ENCODE data around the gene CEP170B.

- TF ChIP-seq CTCF (IDR thresholded peaks at IDR 0.05; ENCODE audit: extremely low read depth in 1 of 2, insufficient read depth in 1 of 2, low read depth in 1 of 2, low read length in 2 of 2) (no peak), EZH2 (IDR thresholded peaks at IDR 0.05; ENCODE audit: borderline replicate concordance, low read depth, low read length, severe bottlenecking) (no peak), POLR2AphosphoS5 (IDR thresholded peaks at IDR 0.05; ENCODE audit: insufficient read depth, low read depth, low read length) (no peak), POLR2A (IDR thresholded peaks at IDR 0.05; ENCODE audit: low read depth, low read length) (no peak), FOS (IDR thresholded peaks at IDR 0.05; ENCODE audit: borderline replicate concordance, insufficient read depth, low read length) (no peak), MYC (IDR thresholded peaks at IDR 0.05; ENCODE audit: low read depth, low read length) (no peak), JUN (IDR thresholded peaks at IDR 0.05; ENCODE audit: borderline replicate concordance, insufficient read depth, insufficient read length, low read depth) (no peak)
Measured at GRCh38 chr14:104895786-104896661, 31.0 kb downstream of the CEP170B start.
